A549 (cell line): ENCODE results near the gene SHD.

Source experiments
- EP300 ChIP-seq, 2 experiments: fragments of >200 bp; sonication (Bioruptor Twin); formaldehyde crosslinking; IDR thresholded peaks; 2 replicates in 1 of 2; 3 replicates in 1 of 2; pipeline ENCODE4 v1.6.1; 2016 to 2017
- JUN ChIP-seq, 2 experiments: fragments of >200 bp; sonication (Bioruptor Twin); formaldehyde crosslinking; IDR thresholded peaks; 2 replicates in 1 of 2; 3 replicates in 1 of 2; pipeline ENCODE4 v1.6.1; 2016 to 2017
- MAZ ChIP-seq: fragments of 150-350 bp; IDR thresholded peaks from 2 replicates; pipeline ENCODE4 v1.6.1; 2014; ENCODE audit warnings: antibody characterized with exemption, low read depth, low read length, borderline replicate concordance
- POLR2A ChIP-seq: IDR thresholded peaks from 2 replicates; pipeline ENCODE4 v1.6.1; 2012; ENCODE audit warnings: mild to moderate bottlenecking, low read length
- RAD21 ChIP-seq, 2 experiments: fragments of >200 bp in 1 of 2; sonication (Bioruptor Twin) in 1 of 2; formaldehyde crosslinking in 1 of 2; IDR thresholded peaks in 1 of 2; conservative IDR thresholded peaks in 1 of 2; 2 replicates in 1 of 2; 3 replicates in 1 of 2; pipeline ENCODE4 v1.6.1; 2012 to 2018; ENCODE audit warnings: inconsistent platforms in 1 of 2
- TF ChIP-seq, protein P1 (sequence below): fragments of >200 bp; sonication (Bioruptor Twin); formaldehyde crosslinking; IDR thresholded peaks from 3 replicates; pipeline ENCODE4 v1.5.1; 2016

DNA sequence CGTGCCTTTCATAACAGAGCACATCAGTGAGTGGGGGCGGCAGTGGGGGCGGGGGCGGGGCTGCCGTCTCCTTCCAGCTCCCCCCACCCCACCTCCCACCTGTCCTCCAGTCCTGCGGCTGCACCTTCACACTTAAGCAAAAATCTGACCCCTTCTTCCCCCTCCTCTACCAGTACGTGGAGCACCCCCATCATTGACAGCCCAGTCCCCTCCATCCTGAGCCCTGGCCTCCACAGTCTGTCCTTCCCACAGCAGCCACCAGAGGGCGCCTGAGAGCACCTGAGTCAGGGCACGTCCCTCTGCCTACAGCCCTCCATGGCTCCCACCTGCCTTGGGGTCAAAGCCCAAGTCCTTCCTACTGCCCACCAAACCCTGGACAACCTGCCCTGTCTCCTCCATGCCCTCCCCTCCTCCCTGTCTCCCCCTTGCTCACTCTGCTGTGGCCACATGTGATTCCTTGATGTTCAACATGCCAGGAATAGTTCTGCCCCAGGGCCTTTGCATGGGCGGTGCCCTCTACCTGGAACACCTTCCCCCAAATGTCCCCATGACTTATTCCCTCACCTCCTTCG, 45.7 kb upstream of the SHD start:
- TF ChIP-seq, protein P1, sequence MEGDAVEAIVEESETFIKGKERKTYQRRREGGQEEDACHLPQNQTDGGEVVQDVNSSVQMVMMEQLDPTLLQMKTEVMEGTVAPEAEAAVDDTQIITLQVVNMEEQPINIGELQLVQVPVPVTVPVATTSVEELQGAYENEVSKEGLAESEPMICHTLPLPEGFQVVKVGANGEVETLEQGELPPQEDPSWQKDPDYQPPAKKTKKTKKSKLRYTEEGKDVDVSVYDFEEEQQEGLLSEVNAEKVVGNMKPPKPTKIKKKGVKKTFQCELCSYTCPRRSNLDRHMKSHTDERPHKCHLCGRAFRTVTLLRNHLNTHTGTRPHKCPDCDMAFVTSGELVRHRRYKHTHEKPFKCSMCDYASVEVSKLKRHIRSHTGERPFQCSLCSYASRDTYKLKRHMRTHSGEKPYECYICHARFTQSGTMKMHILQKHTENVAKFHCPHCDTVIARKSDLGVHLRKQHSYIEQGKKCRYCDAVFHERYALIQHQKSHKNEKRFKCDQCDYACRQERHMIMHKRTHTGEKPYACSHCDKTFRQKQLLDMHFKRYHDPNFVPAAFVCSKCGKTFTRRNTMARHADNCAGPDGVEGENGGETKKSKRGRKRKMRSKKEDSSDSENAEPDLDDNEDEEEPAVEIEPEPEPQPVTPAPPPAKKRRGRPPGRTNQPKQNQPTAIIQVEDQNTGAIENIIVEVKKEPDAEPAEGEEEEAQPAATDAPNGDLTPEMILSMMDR: peak; percentile 56
- no peak for TF ChIP-seq POLR2A
- TF ChIP-seq EP300 (IDR thresholded peaks at IDR 0.05): no peak
- TF ChIP-seq JUN (IDR thresholded peaks at IDR 0.05): no peak
- TF ChIP-seq MAZ: no peak
- TF ChIP-seq RAD21 (conservative IDR thresholded peaks at IDR 0.05 in 1 of 2, IDR thresholded peaks at IDR 0.05 in 1 of 2): no peak
